GM21515 (cell line): ENCODE results near the gene CDK5RAP1.
A peak's percentile ranks its signal among the peaks of the same experiment; 100 is the strongest.
"Not testable (repeated sequence)": the region's sequence is repeated elsewhere in the genome, so short reads cannot be mapped to it uniquely, and the experiment has no call there.

ENCODE experiments used
- ATAC-seq: cut with Tn5 transposase; IDR thresholded peaks from one replicate; pipeline ENCODE4 v1.9.1; 2021; ENCODE audit not compliant: unreplicated experiment

CDK5RAP1 gene

DNA sequence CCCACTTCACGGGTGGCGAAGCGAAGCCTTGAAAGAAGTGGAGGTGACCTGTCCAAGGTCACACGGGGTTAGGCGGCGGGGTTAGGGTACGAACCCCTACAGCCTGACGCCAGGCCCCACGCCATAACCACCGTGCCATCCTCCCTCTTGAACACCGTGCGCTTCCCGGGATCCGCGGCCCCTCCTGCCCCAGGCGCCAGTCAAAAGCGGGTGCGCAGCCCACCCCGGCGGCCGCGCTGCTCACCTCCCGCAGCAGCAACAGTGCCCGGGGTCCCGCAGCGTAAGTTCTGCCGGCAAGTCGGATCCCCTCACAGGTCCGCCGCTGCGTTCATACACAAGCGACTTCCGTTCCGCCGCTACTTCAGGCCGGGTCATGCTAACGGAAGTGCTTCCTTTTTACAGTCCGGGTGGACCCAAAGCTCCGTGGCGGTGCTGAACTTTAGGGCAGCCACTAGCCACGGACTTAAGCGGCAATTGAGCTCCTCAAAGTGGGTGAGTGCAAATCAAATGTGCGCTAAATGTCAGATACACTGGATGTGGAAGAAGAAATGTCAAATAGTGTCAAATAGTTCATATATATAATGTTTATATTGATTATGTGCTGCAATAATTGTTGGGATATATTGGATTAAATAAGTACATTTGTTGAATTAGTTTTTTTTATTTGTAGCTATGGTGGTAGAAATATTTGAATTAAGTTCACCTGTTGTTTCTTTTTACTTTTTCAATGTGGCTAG, at the start of gene CDK5RAP1:
Gene CDK5RAP1 (minus strand): TSS at position 336 of the 737 bp plus-strand sequence. CDS start 4,455 bp downstream, outside the sequence.
- ATAC-seq, result peak; percentile 76

DNA sequence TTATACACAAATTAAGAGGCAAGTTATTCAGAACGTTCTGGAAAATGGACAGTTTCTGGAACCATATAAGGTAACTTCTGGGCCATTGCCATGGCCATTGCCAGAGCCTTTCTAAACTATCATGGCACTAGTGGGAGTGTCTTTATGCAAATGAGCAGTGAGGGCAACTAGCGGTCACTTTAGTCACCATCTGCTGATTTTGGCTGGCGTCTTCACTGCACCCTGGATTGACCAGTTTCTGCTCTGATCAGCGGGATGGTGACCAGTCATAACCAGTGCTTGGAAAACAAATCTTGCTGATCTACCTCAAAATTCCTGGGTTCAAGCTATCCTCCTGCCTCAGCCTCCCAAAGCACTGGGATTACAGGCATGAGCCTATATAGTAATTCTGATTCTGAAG, 49.5 kb upstream of the CDK5RAP1 start:
- ATAC-seq, result no peak

DNA sequence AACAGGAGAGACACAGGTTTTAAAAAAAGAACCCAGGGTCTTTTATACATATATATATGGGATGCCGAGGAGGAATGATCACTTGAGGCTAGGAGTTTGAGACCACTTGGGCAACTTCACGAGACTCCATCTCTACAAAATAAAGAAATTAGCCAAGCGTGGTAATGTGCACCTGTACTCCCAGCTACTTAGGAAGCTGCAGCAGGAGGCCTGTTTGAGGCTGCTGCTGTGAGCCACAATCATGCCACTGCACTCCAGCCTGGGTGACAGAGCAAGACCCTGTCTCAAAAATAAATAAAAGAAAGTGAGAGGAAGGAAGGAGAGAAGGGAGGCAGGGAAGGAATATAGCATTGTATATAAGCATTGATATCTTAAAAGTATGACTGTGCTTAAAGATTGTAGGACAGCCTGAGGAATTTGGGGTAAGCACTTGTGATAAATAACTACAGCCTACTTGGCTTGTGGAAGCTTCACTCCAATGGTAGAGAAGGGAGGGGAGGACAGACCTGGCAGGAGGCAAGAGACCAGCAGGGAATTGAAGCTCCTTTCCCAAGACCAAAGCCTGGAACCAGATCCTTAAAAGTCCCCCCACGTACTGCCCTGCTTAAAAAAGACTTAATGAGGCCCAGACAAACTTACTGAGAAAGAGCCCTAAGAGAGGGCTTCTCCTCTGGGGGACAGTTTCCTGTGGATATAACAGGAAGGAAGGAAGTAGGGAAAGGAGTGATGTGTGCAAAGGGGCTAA, 44.7 kb upstream of the CDK5RAP1 start:
- ATAC-seq, result no peak

- no peak for ATAC-seq
These were observed 43.7 kb upstream of the CDK5RAP1 start for GRCh38 chr20:33444797-33445560.

DNA sequence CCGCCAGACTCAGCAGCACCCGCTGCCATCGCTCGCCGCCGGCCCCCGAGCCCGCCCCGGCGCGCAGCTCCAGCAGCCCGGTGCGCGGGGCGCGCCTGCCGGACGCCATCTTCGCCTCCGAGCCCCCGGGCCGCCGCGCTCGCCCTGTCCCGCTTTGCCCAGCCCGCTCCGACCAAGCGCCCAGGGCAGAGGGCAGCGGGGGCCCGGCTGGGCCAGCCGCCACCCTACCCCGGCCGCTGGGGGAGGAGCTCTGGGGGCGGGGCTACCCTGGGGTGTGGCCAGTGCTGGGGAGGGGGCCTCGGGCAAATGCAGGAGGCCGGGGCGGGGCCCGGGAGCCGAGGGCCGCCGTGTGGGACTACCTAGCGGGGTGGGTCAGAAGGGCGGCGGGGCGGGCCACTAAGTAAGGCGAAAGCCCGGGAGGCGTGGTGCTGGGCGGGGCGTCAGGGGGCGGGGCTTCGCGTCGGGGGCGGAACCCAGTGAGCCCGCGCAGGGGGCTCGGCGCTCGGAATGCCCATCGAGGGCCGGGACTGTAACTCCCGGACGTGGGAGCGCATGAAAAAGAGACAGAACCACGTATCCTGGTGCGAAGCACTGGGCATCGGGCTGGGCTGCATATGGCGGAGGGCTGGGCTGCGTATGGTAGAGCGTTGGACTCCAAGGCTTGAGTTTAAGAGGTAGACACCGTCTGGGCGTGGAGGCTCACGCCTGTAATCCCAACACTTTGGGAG, 42.4 kb upstream of the CDK5RAP1 start, which contains the start of gene SNTA1:
Gene SNTA1 (minus strand): TSS at position 252 of the 728 bp plus-strand sequence. CDS start 143 bp downstream, at position 109.
- peak; percentile 77 for ATAC-seq

GRCh38 chr20:33443006-33443511, 41.7 kb upstream of the CDK5RAP1 start:
- ATAC-seq, result no peak

DNA sequence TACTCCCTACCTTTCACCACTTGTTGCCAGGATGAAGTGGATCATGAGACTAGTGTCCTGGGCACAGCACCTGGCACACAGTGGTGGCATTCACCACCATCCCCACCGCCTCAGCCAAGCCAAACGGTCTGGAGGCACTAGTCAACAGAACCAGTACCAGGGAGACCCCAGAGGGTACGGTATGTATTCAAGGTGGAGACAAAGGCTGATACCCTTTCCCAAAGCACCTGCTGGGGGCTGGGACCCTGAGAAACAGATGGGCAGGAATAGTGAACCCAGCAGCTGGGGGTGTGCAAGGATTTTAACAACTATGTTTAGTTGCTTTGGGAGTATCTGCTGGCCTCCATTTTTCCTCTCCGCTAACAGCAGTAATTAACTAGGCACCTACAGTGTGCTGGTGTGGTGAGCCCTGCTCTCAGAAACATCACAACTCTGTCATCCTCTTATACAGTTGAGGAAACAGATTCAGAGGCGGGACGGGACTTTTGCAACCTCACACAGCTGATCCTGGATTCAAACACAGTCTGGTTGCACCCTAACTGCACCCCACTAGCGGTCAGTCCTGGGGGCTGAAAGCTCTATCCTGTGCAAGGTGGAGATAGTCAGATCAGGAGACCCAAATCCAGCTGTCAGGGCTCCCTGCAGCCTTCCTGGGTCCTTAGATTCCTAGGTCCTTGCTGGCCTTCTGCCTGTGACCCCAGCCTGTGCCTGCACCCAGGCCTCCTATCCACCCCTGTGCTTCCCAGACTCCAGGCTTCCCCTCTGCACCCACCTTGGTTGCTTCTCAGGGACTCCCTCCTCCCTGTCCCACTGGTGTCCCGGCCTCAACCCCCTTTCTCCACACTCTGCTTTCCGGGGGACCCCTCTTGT, 41.1 kb upstream of the CDK5RAP1 start:
- no peak for ATAC-seq

DNA sequence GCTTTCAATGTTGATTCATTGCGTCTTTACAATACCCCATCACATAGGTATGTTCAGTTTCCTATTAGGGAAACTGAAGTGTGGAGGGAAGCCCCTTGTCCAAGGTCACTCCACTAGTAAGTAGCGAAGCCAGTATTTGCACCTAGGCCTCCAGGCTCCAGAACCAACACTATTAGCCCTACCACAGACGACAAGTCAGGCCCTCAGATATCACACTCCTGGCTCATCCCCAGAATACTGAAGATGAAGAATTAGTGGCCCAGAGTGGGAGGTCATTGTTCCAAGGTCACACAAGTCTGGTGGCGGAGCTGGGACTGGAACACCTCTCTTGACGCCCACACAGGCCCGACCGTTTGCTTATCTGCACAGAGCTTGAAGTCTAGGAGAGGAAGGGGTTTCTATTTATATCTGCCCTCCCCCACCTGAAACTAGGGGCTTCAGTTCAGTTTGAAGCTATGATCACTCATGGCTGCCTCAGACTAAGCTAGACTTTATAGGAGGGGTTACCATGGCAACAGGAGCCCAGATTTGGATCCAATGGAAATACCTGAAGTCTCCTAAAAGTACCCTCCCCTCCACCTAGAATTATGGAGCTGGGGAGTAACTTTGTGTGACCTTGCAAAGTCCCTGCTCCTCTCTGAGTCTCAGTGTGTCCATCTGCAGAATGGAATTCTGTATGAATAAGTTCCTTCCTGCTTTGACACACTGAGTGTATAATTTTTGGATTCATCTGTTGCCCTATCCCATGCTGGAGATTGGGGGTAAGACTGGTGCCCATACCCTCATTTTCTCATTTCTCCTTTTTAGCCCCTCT, 40.0 kb upstream of the CDK5RAP1 start:
- ATAC-seq, result no peak

GRCh38 chr20:33440562-33440961, 39.2 kb upstream of the CDK5RAP1 start:
- not testable (repeated sequence) for ATAC-seq

GRCh38 chr20:33438481-33438880, 37.2 kb upstream of the CDK5RAP1 start:
- ATAC-seq, result no peak

DNA sequence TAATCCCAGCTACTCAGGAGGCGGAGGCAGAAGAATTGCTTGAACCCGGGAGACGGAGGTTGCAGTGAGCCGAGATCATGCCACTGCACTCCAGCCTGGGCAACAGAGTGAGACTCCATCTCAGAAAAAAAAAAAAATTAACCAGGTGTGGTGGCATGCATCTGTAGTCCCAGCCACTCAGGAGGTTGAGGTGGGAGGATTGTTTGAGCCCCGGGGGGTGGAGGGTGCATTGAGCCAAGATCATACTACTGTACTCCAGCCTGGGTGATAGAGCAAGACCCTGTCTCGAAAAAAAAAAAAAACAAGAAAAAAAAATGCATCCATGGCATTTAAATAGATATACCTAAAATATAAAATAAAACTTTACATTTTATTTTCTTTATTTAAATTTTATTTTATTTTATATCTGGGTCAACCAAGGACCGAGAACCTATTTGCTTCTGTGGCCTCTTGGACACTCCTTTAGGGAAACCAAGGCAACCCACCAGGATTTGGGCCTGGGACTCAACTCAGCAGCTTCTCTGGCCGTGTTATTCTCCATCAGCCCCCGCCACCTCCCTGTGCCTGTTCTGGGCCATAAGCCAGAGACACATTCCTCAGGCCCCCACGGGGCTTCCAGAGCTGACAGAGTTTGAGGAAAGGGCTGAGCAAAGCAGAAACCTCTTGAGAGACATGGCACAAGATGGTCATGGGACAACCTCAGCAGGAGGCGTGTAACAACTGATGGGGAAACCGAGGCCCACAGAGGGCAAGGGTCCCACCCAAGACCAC, 36.0 kb upstream of the CDK5RAP1 start:
- no peak for ATAC-seq

DNA sequence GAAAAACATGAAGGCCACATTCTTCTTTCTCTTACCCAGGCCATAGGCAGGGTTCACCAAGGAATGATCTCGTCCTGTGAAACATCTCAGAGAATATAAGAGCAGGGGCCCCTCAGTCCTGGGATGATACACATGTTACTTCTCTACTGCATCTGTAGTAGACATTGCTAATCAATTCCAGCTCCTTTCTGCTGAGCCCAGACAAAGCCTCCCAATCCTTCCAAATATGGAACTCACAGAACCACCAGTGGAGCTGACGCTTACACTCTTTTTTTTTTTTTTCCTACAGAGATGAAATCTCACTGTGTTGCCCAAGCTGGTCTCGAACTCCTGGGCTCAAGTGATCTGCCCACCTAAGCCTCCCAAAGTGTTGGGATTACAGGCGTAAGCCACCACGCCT, 33.1 kb upstream of the CDK5RAP1 start:
- ATAC-seq, result no peak

GRCh38 chr20:33433465-33434234, 32.3 kb upstream of the CDK5RAP1 start:
- ATAC-seq, result no peak

GRCh38 chr20:33431797-33432381, 30.6 kb upstream of the CDK5RAP1 start:
- no peak for ATAC-seq

- ATAC-seq, result not testable (repeated sequence)
These were observed 22.6 kb upstream of the CDK5RAP1 start for GRCh38 chr20:33423875-33424274.

DNA sequence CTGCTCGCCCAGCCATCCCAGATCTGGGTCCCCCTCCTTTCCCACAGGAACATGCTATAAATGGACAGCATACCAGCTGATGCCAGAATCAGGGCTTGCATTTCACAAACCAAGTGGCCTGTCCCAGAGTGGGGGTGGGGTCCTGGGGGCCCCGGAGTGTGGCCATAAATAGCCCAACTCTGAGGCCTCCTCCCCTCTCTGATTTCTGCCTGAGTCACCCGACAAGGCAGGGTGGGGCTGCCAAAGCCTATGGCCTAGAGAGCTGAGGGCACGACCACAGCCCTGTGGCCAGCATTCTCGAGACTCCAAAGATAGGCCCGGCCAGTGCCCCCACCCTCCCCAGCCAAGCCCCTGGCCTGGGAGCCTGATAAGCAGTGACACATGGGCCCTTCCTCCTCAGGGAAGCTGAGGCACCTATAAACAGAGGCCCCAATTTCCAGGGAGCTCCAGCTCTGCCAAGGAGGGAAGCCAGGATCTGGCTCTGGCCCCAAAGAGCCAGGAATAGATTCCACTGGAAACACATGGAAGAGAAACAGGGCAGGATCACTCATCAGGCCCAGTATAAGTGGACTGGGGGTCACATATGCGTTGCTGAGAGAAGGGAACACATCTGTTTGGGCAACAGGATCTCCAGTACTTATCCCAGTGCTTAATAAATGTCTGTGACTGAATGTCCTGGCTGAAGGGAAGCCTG, 22.0 kb upstream of the CDK5RAP1 start:
- no peak for ATAC-seq
